Measurements from ENCODE around the gene MAP4K4.

GRCh38 chr2:101881131-101881530, 183.6 kb downstream of the MAP4K4 start:
- no peak for TF ChIP-seq GATA2 (IDR thresholded peaks at IDR 0.05; ENCODE audit: low read depth, low read length)
- no peak for TF ChIP-seq GATA3 (IDR thresholded peaks at IDR 0.05; ENCODE audit: low read depth, low read length)

All from SH-SY5Y (cell line).